Tibial nerve (tissue), 3 donors: ENCODE results near the gene TOR3A.

ENCODE experiments used
- POLR2A ChIP-seq, 2 donors: fragments of 450-650 bp; IDR thresholded peaks; one replicate each; pipeline ENCODE4 v1.6.1; 2017; ENCODE audit warnings: antibody characterized with exemption in 2 of 2, mild to moderate bottlenecking in 2 of 2, moderate library complexity in 2 of 2
- TF ChIP-seq, protein P1 (sequence below), 5 experiments: fragments of 200-600 bp in 3 of 5; fragments of 450-650 bp in 2 of 5; sonication (generic) in 3 of 5; IDR thresholded peaks; one replicate each; pipeline ENCODE4 v1.5.1; 2016 to 2019; ENCODE audit warnings: antibody characterized with exemption in 5 of 5, mild to moderate bottlenecking in 3 of 5, moderate library complexity in 2 of 5

DNA sequence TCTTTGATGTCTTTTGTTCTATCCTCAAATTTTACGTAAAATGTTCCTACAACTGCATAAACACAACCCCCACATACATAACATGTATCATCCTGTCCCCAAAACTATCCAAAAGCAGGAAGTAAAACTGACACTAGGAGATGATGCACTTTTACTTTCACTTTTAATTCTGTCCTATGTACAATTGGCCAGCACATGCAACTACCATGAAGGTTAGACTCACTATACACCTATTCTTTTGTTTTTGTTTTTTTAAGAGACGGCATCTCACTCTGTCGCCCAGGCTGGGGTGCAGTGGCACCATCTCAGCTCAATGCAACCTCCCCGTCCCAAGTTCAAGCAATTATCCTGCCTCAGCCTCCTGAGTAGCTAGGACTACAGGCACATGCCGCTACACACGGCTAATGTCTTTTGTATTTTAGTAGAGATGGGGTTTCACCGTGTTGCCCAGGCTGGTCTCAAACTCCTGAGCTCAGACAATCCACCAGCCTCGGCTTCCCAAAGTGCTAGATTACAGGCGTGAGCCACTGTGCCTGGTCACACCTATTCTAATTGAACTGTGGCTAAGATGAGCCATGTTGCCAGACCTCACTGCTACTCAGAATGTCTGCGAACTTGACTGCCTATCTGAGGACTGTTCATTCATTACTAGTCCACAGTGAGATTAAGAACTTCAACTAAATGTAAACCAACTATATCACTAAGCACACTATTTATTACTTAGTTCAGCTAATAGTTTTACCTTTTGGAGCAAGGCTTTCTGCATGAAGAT lies 48.0 kb downstream of the TOR3A start:
- TF ChIP-seq, protein P1, sequence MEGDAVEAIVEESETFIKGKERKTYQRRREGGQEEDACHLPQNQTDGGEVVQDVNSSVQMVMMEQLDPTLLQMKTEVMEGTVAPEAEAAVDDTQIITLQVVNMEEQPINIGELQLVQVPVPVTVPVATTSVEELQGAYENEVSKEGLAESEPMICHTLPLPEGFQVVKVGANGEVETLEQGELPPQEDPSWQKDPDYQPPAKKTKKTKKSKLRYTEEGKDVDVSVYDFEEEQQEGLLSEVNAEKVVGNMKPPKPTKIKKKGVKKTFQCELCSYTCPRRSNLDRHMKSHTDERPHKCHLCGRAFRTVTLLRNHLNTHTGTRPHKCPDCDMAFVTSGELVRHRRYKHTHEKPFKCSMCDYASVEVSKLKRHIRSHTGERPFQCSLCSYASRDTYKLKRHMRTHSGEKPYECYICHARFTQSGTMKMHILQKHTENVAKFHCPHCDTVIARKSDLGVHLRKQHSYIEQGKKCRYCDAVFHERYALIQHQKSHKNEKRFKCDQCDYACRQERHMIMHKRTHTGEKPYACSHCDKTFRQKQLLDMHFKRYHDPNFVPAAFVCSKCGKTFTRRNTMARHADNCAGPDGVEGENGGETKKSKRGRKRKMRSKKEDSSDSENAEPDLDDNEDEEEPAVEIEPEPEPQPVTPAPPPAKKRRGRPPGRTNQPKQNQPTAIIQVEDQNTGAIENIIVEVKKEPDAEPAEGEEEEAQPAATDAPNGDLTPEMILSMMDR (IDR thresholded peaks at IDR 0.05) = no peak
- no peak for TF ChIP-seq POLR2A (IDR thresholded peaks at IDR 0.05)
